ENCODE results near the gene ABCC6. TPM values are rescaled to one million over a fixed set of nuclear protein-coding genes. Genes with fewer than 3 reads are reported as not detected.

Gene ABCC6
- total RNA-seq, 1 donor, result 0.36 TPM

DNA sequence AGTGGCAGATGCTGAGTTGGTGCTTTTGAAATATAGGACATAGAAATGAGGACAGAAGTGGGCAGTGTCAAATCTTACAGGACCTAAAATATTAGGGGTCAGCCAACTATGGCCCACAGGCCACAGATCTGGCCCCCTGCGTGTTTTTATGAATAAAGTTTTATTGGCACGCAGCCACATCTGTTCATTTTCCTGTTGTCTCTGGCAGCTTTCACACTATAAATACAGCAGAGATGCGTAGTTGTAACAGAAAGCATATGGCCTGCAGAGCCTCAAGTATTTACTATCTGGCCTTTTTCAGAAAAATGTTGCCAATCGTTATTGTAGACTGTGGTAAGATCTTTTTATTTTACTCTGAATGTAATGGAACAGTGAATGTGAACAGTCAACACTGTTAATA, 82.8 kb downstream of the ABCC6 start:
- DNase-seq (ENCODE audit: insufficient read length, low spot score, missing footprints), result no peak
- Histone ChIP-seq H3K9me3 (ENCODE audit: low read depth, low read length) (no peaks in the 10 kb centered on the region), H3K36me3 (ENCODE audit: insufficient read depth, low read length) (peaks cover 75% of the 10 kb centered on the region), H3K4me1 (ENCODE audit: insufficient read depth, low read length) (no peaks in the 10 kb centered on the region), H2AFZ (ENCODE audit: low read length) (no peak overlapping the region), H3K4me2 (ENCODE audit: insufficient read depth, low read length) (no peak overlapping the region), H3K79me2 (ENCODE audit: insufficient read depth, low read length) (no peaks in the 10 kb centered on the region), H3K27me3 (ENCODE audit: insufficient read depth, low read length) (no peaks in the 10 kb centered on the region), H3K4me3 (ENCODE audit: insufficient read depth, low read length) (no peak overlapping the region), H4K20me1 (ENCODE audit: insufficient read depth, low read length) (peaks cover 9% of the 10 kb centered on the region), H3K27ac (ENCODE audit: low read depth, low read length) (no peak overlapping the region)
- TF ChIP-seq CTCF (IDR thresholded peaks at IDR 0.05; ENCODE audit: extremely low read depth, low read depth, low read length), result no peak

DNA sequence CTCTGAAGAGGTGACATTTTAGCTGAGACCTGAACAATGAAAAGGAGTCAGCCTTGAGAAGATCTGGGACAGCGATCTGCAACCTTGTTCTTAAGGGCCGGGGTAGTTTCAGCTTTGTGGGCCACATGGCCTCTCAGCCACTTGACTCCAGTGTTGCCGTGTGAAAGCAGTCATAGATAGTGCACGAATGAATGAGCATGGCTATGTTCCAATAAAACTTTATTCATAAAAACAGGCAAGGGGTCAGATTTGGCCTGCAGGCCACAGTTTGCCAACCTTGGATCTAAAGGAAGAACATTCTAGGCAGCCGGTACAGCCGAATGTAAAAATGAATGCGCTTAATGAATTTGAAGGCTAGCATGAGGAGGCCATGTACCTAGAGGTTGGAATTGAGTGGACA, 83.5 kb downstream of the ABCC6 start:
- peaks cover 78% of the 10 kb centered on the region for H3K36me3 ChIP-seq (ENCODE audit: insufficient read depth, low read length)
- no peak for DNase-seq (ENCODE audit: insufficient read length, low spot score, missing footprints)
- no peaks in the 10 kb centered on the region for H3K9me3 ChIP-seq (ENCODE audit: low read depth, low read length)
- H3K4me2 ChIP-seq (ENCODE audit: insufficient read depth, low read length), result no peak overlapping the region
- H3K79me2 ChIP-seq (ENCODE audit: insufficient read depth, low read length), result no peaks in the 10 kb centered on the region
- no peak for TF ChIP-seq CTCF (IDR thresholded peaks at IDR 0.05; ENCODE audit: extremely low read depth, low read depth, low read length)
- no peaks in the 10 kb centered on the region for H3K4me1 ChIP-seq (ENCODE audit: insufficient read depth, low read length)
- H3K27me3 ChIP-seq (ENCODE audit: insufficient read depth, low read length), result no peaks in the 10 kb centered on the region
- no peak overlapping the region for H2AFZ ChIP-seq (ENCODE audit: low read length)
- no peak overlapping the region for H3K27ac ChIP-seq (ENCODE audit: low read depth, low read length)
- H4K20me1 ChIP-seq (ENCODE audit: insufficient read depth, low read length), result peaks cover 5% of the 10 kb centered on the region
- no peak overlapping the region for H3K4me3 ChIP-seq (ENCODE audit: insufficient read depth, low read length)

- TF ChIP-seq CTCF (IDR thresholded peaks at IDR 0.05; ENCODE audit: extremely low read depth, low read depth, low read length), result no peak
- peaks cover 83% of the 10 kb centered on the region for H3K36me3 ChIP-seq (ENCODE audit: insufficient read depth, low read length)
Measured at GRCh38 chr16:16139061-16139460, 84.2 kb downstream of the ABCC6 start.

DNA sequence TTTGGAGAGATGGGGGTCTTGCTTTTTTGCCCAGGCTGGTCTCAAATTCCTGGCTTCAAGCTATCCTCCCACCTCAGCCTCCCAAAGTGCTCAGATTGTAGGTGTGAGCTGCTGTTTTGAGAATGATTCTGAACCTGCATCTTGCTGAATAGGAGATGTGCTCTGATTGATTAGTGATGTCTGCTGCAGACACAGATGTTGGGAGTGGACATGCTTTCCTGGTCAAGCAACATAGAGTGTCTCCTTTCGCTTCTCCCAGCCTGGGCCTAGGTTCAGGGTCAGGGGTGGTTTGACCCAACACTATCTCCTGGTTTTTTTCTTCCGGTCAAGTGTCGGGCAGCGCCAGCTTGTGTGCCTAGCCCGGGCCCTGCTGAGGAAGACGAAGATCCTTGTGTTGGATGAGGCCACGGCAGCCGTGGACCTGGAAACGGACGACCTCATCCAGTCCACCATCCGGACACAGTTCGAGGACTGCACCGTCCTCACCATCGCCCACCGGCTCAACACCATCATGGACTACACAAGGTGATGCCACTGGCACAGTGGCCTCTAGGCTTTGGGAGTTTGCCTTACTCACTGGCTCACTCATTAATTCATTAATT, 85.2 kb downstream of the ABCC6 start:
- Histone ChIP-seq H3K27ac (ENCODE audit: low read depth, low read length) (no peak overlapping the region), H2AFZ (ENCODE audit: low read length) (no peak overlapping the region), H3K36me3 (ENCODE audit: insufficient read depth, low read length) (peaks cover 86% of the 10 kb centered on the region), H3K4me3 (ENCODE audit: insufficient read depth, low read length) (no peak overlapping the region), H3K4me2 (ENCODE audit: insufficient read depth, low read length) (no peak overlapping the region), H3K79me2 (ENCODE audit: insufficient read depth, low read length) (no peaks in the 10 kb centered on the region), H4K20me1 (ENCODE audit: insufficient read depth, low read length) (peaks cover 4% of the 10 kb centered on the region), H3K4me1 (ENCODE audit: insufficient read depth, low read length) (no peaks in the 10 kb centered on the region), H3K27me3 (ENCODE audit: insufficient read depth, low read length) (no peaks in the 10 kb centered on the region), H3K9me3 (ENCODE audit: low read depth, low read length) (no peaks in the 10 kb centered on the region)
- DNase-seq (ENCODE audit: insufficient read length, low spot score, missing footprints), result no peak
- TF ChIP-seq CTCF (IDR thresholded peaks at IDR 0.05; ENCODE audit: extremely low read depth, low read depth, low read length), result no peak

More at GRCh38 chr16:16139061-16139460, 84.2 kb downstream of the ABCC6 start:
- no peaks in the 10 kb centered on the region for H3K9me3 ChIP-seq (ENCODE audit: low read depth, low read length)
- no peak overlapping the region for H3K4me3 ChIP-seq (ENCODE audit: insufficient read depth, low read length)
- no peak overlapping the region for H2AFZ ChIP-seq (ENCODE audit: low read length)
- no peak overlapping the region for H3K4me2 ChIP-seq (ENCODE audit: insufficient read depth, low read length)
- H3K79me2 ChIP-seq (ENCODE audit: insufficient read depth, low read length), result no peaks in the 10 kb centered on the region
- no peaks in the 10 kb centered on the region for H3K4me1 ChIP-seq (ENCODE audit: insufficient read depth, low read length)
- H4K20me1 ChIP-seq (ENCODE audit: insufficient read depth, low read length), result peaks cover 5% of the 10 kb centered on the region
- no peaks in the 10 kb centered on the region for H3K27me3 ChIP-seq (ENCODE audit: insufficient read depth, low read length)
- DNase-seq (ENCODE audit: insufficient read length, low spot score, missing footprints), result no peak
- no peak overlapping the region for H3K27ac ChIP-seq (ENCODE audit: low read depth, low read length)
